Hepatocyte (in vitro differentiated cells): ENCODE results near the gene LRRC73. TPM values are rescaled to one million over a fixed set of nuclear protein-coding genes. Genes with fewer than 3 reads are reported as not detected.
A peak's percentile ranks its signal among the peaks of the same experiment; 100 is the strongest.

Source experiments
- DNase-seq: peaks from one replicate; pipeline ENCODE4 v3.0.0-alpha.2; 2016; ENCODE audit warnings: low spot score
- H2AFZ ChIP-seq: fragments of 200-600 bp; sonication (generic); 2 replicates; pipeline ENCODE4 v1.6.0; 2016; ENCODE audit warnings: antibody characterized with exemption, mild to moderate bottlenecking
- H3K27ac ChIP-seq: fragments of 200-600 bp; sonication (generic); 2 replicates; pipeline ENCODE4 v1.5.1; 2016; ENCODE audit warnings: mild to moderate bottlenecking
- H3K27me3 ChIP-seq: fragments of 200-600 bp; sonication (generic); 2 replicates; pipeline ENCODE4 v1.6.1; 2016
- H3K36me3 ChIP-seq: fragments of 200-600 bp; sonication (generic); replicated peaks from 2 replicates; pipeline ENCODE4 v1.5.1; 2016; ENCODE audit warnings: low read depth; ENCODE audit not compliant: insufficient read depth
- H3K4me1 ChIP-seq: fragments of 200-600 bp; sonication (generic); 2 replicates; pipeline ENCODE4 v1.5.1; 2016; ENCODE audit warnings: mild to moderate bottlenecking, moderate library complexity; ENCODE audit not compliant: insufficient read depth
- H3K4me2 ChIP-seq: fragments of 200-600 bp; sonication (generic); 2 replicates; pipeline ENCODE4 v1.6.0; 2016
- H3K4me3 ChIP-seq: fragments of 200-600 bp; sonication (generic); 2 replicates; pipeline ENCODE4 v1.5.1; 2016; ENCODE audit warnings: mild to moderate bottlenecking
- H3K79me2 ChIP-seq: fragments of 200-600 bp; sonication (generic); 2 replicates; pipeline ENCODE4 v1.6.0; 2017; ENCODE audit warnings: mild to moderate bottlenecking
- H3K9me2 ChIP-seq: fragments of 200-600 bp; sonication (generic); replicated peaks from 2 replicates; pipeline ENCODE4 v1.6.0; 2017; ENCODE audit warnings: mild to moderate bottlenecking; ENCODE audit not compliant: insufficient read depth
- H3K9me3 ChIP-seq: fragments of 200-600 bp; sonication (generic); 2 replicates; pipeline ENCODE4 v1.5.1; 2016; ENCODE audit warnings: low read depth, mild to moderate bottlenecking
- H4K20me1 ChIP-seq: fragments of 200-600 bp; sonication (generic); 2 replicates; pipeline ENCODE4 v1.6.0; 2016; ENCODE audit warnings: mild to moderate bottlenecking; ENCODE audit not compliant: insufficient read depth, poor library complexity, severe bottlenecking
- CTCF ChIP-seq: fragments of 200-600 bp; sonication (generic); IDR thresholded peaks from 2 replicates; pipeline ENCODE4 v1.5.1; 2016; ENCODE audit warnings: antibody characterized with exemption, mild to moderate bottlenecking; ENCODE audit not compliant: poor library complexity
- EZH2 ChIP-seq: fragments of 200-600 bp; sonication (generic); IDR thresholded peaks from 2 replicates; pipeline ENCODE4 v1.6.1; 2016; ENCODE audit warnings: antibody characterized with exemption, mild to moderate bottlenecking, borderline replicate concordance
- EZH2phosphoT487 ChIP-seq: fragments of 200-600 bp; sonication (generic); IDR thresholded peaks from one replicate; pipeline ENCODE4 v1.6.1; 2018; ENCODE audit warnings: antibody characterized with exemption, mild to moderate bottlenecking, low read depth, moderate library complexity; ENCODE audit not compliant: unreplicated experiment, severe bottlenecking
- WGBS: methylation state at CpG from one replicate; pipeline ENCODE4 v1.1.6; 2016; ENCODE audit warnings: low lambda C conversion rate; ENCODE audit errors: missing lambda C conversion rate; 5-methylcytosine and 5-hydroxymethylcytosine counted together
- polyA plus RNA-seq: library from polyadenylated mRNA; unstranded; fragments of >200 nt; fragmentation: Nextera tagmentation; extraction: Ambion mirVana; gene quantifications from 2 replicates; pipeline ENCODE4 v1.2.1, GENCODE V29; 2016
- total RNA-seq: library from RNA; depleted of rRNA; stranded (reverse); fragments of >200 nt; gene quantifications from 2 replicates; pipeline ENCODE4 v1.2.3, GENCODE V29; 2014

LRRC73 gene
- total and polyA plus RNA-seq, 2 experiments from 2014 or later: 0.22 TPM; not detected in 1

- peak overlapping the region; percentile 3 for H3K27ac ChIP-seq
- no peak overlapping the region for H2AFZ ChIP-seq
- WGBS: 76% methylated on average over 4 of the region's 6 CpGs
- no peak for DNase-seq
- no peak overlapping the region for H3K4me2 ChIP-seq
- peaks cover 47% of the 10 kb centered on the region for H3K4me1 ChIP-seq
- no peaks in the 10 kb centered on the region for H3K9me3 ChIP-seq
- no peak overlapping the region for H3K4me3 ChIP-seq
- peaks cover 27% of the 10 kb centered on the region for H3K79me2 ChIP-seq
- peaks cover 33% of the 10 kb centered on the region for H4K20me1 ChIP-seq
- TF ChIP-seq EZH2 (no peak), EZH2phosphoT487 (no peak), CTCF (no peak)
- H3K9me2 ChIP-seq: no peaks in the 10 kb centered on the region
- no peaks in the 10 kb centered on the region for H3K27me3 ChIP-seq
- H3K36me3 ChIP-seq: no peaks in the 10 kb centered on the region
Measured at GRCh38 chr6:43494321-43494720, 15.8 kb downstream of the LRRC73 start.

GRCh38 chr6:43493833-43494232, 16.3 kb downstream of the LRRC73 start:
- 70% methylated on average over 7 of the region's 7 CpGs for WGBS
- Histone ChIP-seq H3K9me3 (no peaks in the 10 kb centered on the region), H3K9me2 (no peaks in the 10 kb centered on the region), H3K36me3 (no peaks in the 10 kb centered on the region), H3K27ac (peak overlapping the region; percentile 60), H3K4me3 (no peak overlapping the region), H3K4me1 (peaks cover 47% of the 10 kb centered on the region), H2AFZ (no peak overlapping the region), H3K4me2 (no peak overlapping the region), H3K27me3 (no peaks in the 10 kb centered on the region), H3K79me2 (peaks cover 31% of the 10 kb centered on the region), H4K20me1 (peaks cover 38% of the 10 kb centered on the region)
- peak; percentile 60 for DNase-seq
- TF ChIP-seq CTCF: no peak
- no peak for TF ChIP-seq EZH2
- TF ChIP-seq EZH2phosphoT487: no peak

GRCh38 chr6:43493230-43493629, 16.9 kb downstream of the LRRC73 start:
- WGBS: 83% methylated on average over 2 of the region's 2 CpGs

More at GRCh38 chr6:43493230-43493629, 16.9 kb downstream of the LRRC73 start:
- Histone ChIP-seq H3K27ac (peak overlapping the region; percentile 60), H3K4me3 (no peak overlapping the region), H3K27me3 (no peaks in the 10 kb centered on the region), H3K4me2 (no peak overlapping the region), H3K79me2 (peaks cover 37% of the 10 kb centered on the region), H3K36me3 (no peaks in the 10 kb centered on the region), H3K4me1 (peaks cover 47% of the 10 kb centered on the region), H4K20me1 (peaks cover 38% of the 10 kb centered on the region), H2AFZ (no peak overlapping the region), H3K9me2 (no peaks in the 10 kb centered on the region), H3K9me3 (no peaks in the 10 kb centered on the region)
- DNase-seq: no peak
- TF ChIP-seq EZH2: no peak
- TF ChIP-seq EZH2phosphoT487: no peak
- TF ChIP-seq CTCF: no peak
